GM12873 (cell line): ENCODE measurements around the gene TTC7B.

Experiments used
- TF ChIP-seq, protein P1 (sequence below): IDR thresholded peaks from 2 replicates; pipeline ENCODE4 v1.5.1; 2012; ENCODE audit warnings: low read depth, mild to moderate bottlenecking, moderate library complexity, low read length, control low read depth; ENCODE audit not compliant: insufficient read depth; ENCODE audit errors: missing control alignments

TTC7B gene

DNA sequence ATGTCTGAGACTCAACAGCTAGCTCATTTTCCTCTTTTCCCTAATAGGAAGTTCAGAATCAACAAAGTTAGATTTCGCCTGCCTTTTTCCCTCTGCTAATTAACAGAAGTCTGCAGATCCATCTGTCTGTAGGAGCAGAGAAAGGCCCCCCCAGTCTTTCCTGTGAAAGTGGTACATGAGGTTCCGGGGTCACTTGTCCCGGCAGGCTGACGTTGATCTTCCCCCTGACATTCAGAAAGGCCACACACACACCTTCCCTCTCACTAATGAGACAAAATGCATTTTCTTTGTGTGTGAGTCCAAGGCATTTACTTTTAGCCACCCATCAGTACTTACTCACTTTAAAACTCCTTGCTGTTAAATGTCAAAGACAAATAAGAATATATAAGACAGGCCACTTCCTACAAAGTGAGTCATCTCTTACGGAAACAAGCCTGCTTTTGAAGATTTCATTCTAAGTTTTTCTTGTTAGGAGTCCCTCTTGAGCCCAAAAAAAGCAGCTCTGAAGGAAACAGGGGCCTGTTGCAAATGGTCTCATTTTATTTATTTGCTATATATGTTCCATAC is 138.7 kb downstream of the TTC7B start:
- TF ChIP-seq, protein P1, sequence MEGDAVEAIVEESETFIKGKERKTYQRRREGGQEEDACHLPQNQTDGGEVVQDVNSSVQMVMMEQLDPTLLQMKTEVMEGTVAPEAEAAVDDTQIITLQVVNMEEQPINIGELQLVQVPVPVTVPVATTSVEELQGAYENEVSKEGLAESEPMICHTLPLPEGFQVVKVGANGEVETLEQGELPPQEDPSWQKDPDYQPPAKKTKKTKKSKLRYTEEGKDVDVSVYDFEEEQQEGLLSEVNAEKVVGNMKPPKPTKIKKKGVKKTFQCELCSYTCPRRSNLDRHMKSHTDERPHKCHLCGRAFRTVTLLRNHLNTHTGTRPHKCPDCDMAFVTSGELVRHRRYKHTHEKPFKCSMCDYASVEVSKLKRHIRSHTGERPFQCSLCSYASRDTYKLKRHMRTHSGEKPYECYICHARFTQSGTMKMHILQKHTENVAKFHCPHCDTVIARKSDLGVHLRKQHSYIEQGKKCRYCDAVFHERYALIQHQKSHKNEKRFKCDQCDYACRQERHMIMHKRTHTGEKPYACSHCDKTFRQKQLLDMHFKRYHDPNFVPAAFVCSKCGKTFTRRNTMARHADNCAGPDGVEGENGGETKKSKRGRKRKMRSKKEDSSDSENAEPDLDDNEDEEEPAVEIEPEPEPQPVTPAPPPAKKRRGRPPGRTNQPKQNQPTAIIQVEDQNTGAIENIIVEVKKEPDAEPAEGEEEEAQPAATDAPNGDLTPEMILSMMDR = no peak

DNA sequence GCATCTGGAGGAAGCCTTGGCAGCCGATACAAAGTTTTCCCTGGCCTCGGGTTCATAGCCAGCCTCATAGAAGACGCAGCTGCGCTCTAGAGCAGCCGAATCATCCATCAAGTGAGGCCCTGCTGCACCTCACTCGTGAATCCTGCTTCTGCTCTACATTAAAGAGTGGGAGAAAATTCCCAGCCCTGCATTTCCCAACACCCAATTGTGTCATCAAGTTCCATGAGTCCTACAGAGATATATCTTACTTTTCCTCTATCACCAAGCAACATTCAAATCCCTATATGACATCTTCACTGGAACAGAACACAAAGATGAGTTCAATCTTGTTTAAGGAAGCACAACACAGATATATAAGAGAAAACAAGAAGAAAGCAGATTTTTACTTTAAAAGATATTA is 139.3 kb downstream of the TTC7B start:
- TF ChIP-seq, protein P1 = no peak

DNA sequence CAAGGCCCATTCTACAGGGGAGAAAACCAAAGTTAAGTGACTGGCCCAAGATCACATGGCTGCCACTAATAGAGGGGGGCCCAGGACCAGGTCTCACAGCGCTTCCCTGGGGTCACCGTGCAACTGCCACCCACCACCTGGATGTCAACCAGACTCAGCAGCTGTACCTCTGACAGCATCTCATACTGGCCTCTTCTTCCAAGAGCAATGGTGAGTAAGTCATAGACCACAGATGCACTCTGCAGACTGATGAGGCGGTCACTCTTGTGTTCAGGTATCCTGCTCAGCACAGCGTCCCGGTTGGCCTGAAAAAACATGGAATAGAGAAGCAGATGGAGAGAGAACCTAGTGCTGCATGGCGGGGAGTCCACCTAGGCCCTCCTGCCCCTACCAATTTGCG is 139.9 kb downstream of the TTC7B start:
- TF ChIP-seq, protein P1 = no peak

DNA sequence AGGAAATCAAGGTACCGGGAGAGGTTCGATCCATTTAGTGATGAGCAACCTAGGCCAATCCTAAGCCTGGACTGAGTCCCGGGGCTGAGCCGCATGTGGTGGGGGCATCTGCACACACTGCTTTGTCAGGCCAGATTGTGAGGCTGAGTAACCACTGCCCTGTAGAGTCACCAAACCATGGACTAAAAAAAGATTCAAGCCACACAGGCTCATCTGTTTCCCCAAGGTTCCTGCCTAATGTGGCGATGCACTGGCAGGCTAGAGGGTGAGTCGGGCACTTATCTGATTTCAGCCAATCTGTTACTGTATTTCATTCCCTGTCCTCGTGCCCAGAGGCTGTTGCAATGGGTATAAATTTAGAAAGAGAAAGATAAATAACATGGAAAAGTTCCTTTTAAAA is 140.8 kb downstream of the TTC7B start:
- TF ChIP-seq, protein P1 = no peak

DNA sequence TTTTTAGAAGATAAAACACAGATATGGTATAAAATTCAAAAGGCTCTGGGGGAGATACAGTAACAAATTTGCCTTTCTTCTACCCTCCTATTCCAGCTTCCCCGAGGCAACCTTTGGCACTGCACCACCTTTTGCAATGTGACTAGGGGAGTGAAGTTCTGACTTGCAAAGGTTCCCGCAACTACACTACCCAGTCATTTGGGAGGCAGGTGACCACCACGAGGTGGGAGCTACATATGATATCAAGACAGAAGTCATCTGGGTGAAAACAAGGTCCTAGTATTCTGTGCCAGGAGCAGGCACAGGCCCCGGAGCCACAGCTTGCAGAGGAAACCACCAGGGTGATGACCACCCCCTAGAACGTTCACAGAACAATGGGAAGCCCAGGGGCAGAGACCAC is 141.5 kb downstream of the TTC7B start:
- TF ChIP-seq, protein P1 = no peak

DNA sequence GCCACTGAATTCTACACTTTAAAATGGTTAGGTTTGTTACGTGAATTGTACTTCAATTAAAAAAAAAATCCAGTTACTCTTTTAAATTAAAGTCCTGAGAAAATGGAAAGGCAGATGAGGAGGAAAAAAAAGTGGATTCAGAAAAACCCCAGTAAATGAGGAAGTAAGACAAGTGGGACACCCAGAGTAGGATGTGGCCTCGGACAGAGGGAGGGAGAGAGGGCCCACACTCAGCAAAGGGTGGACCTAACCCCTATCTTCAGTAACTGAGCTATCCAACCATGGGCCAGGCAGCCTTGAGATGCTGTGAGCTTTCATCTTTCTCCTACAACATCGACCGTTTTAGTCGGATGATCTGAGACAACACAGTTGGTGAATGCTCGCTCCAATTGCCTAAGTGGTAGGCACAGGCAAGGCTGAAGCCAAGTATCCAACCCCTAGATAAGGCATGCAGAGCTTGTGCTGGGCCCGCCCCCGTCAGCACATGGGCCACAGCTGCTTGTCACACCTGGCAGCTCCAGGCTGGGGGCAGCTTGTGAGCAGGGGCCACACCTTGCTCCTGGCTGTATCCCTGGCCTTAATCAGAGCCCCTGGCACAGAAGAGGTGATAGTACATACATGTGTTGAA is 142.1 kb downstream of the TTC7B start:
- TF ChIP-seq, protein P1 = no peak

DNA sequence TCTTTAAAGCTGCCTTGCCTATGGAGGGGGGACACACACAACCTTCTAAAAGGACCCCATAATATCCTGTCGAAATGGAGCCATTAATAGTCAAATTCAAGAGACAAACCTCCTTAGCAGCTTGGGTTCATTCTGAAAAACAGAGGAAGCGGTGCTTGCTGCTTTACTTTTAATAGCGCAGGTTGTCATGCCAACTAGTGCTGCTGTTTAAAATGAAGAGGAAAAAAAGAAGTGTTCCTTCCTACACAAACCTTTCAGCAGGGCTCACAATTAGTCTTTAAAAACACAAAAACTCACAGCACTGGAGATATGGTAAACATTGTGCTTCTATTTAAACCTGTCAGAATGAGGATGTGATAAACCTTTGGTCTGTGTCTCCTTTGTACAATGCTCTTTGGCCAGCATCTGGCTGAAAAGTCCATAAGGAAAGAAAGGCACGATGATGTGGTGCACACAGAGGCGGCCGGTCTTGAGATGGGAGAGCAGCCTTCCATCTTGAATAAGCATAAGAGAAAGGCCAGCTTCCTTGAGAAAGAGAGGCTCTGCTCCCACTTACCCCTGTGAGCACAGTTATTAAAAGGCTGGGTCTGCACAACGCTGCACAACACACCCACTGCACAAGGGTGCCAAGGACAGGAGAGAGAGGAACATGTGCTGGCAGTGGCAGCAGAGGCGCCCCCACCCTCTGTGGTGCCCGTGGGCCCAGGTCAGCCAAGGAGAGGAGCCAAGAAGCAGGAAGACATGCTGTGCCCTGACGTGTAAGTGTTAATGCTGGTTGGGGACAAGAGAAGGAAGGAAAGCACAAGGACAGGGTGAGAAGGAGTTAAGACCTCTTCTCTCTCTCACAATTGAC is 144.6 kb downstream of the TTC7B start:
- TF ChIP-seq, protein P1 = no peak
